ENCODE measurements around the gene HNF4A. TPM values are rescaled to one million over a fixed set of nuclear protein-coding genes. Genes with fewer than 3 reads are reported as not detected.

The HNF4A gene
- total and polyA plus RNA-seq, 2 of the 13 experiments (the other 11 are each of a cell fraction or from before 2014, with no cell fraction given), result 80.9 to 169 TPM

- no peak for TF ChIP-seq ZNF407 (CRISPR knock-in tag; IDR thresholded peaks at IDR 0.05; ENCODE audit: not compliant biosample characterization)
- no peak; the same call in 1 of the 2 replicates for TF ChIP-seq SP4 (CRISPR knock-in tag; IDR thresholded peaks at IDR 0.05)
- TF ChIP-seq CBFB (CRISPR knock-in tag; IDR thresholded peaks at IDR 0.05), result peak; percentile 83; the same call in 1 of the 2 replicates
- no peak for TF ChIP-seq SNAI1 (CRISPR knock-in tag; IDR thresholded peaks at IDR 0.05; ENCODE audit: borderline replicate concordance)
- no peak for TF ChIP-seq KAT2B (IDR thresholded peaks at IDR 0.05; ENCODE audit: borderline replicate concordance, low read depth, low read length)
- TF ChIP-seq USF2 (IDR thresholded peaks at IDR 0.05; ENCODE audit: low read depth, low read length), result no peak
- TF ChIP-seq USF2 (CRISPR knock-in tag; IDR thresholded peaks at IDR 0.05; ENCODE audit: borderline replicate concordance), result no peak
- TF ChIP-seq KDM4B (CRISPR knock-in tag; IDR thresholded peaks at IDR 0.05), result peak; percentile 88
- no peak for TF ChIP-seq ZNF207 (IDR thresholded peaks at IDR 0.05; ENCODE audit: borderline replicate concordance)
- TF ChIP-seq ZNF672 (CRISPR knock-in tag; IDR thresholded peaks at IDR 0.05), result no peak
- no peak for TF ChIP-seq HCFC1 (IDR thresholded peaks at IDR 0.05; ENCODE audit: low read depth, low read length)
- TF ChIP-seq JARID2 (CRISPR knock-in tag; IDR thresholded peaks at IDR 0.05; ENCODE audit: insufficient replicate concordance), result no peak
- TF ChIP-seq THAP8 (CRISPR knock-in tag; IDR thresholded peaks at IDR 0.05; ENCODE audit: borderline replicate concordance), result no peak
- 0 out of 2 replicates have a peak, but pooled peaks have one; percentile 42 for TF ChIP-seq ZNF704 (CRISPR knock-in tag; IDR thresholded peaks at IDR 0.05; ENCODE audit: borderline replicate concordance)
- peak; percentile 83; the same call in 1 of the 2 replicates for TF ChIP-seq ZNF205 (CRISPR knock-in tag; IDR thresholded peaks at IDR 0.05)
- TF ChIP-seq ZNF569 (CRISPR knock-in tag; IDR thresholded peaks at IDR 0.05; ENCODE audit: borderline replicate concordance), result no peak
- TF ChIP-seq SP2 (CRISPR knock-in tag; IDR thresholded peaks at IDR 0.05), result no peak
These were observed 72.9 kb downstream of the HNF4A start (continued) for GRCh38 chr20:44428174-44429016.
